Natural killer cell (primary cell): ENCODE data around the gene TRIP10. TPM values are rescaled to one million over a fixed set of nuclear protein-coding genes. Genes with fewer than 3 reads are reported as not detected.
"Not testable (repeated sequence)": the region's sequence is repeated elsewhere in the genome, so short reads cannot be mapped to it uniquely, and the experiment has no call there.

Source experiments
- ATAC-seq, 3 donors: fragments of 150-1000 bp in 2 of 3; fragments of 200-7000 bp in 1 of 3; cut with Tn5 transposase; 1 replicate in 1 of 3; 2 replicates in 2 of 3; pipeline ENCODE4 v1.10.0; 2021; ENCODE audit warnings: mild to moderate bottlenecking in 2 of 3, moderate library complexity in 2 of 3
- DNase-seq, 2 donors: peaks; one replicate each; pipeline versions ENCODE4 v3.0.0 to v3.0.0-alpha.2; 2013 to 2021; ENCODE audit warnings: mixed read lengths in 1 of 2
- H3K27ac ChIP-seq: one replicate; pipeline ENCODE4 v1.5.1; 2013; ENCODE audit warnings: mild to moderate bottlenecking, low read length
- H3K27me3 ChIP-seq: one replicate; pipeline ENCODE4 v1.6.1; 2013; ENCODE audit warnings: low read length; ENCODE audit not compliant: control insufficient read depth, insufficient read depth
- H3K36me3 ChIP-seq: one replicate; pipeline ENCODE4 v1.6.1; 2013; ENCODE audit warnings: low read length; ENCODE audit not compliant: control insufficient read depth, insufficient read depth
- H3K4me1 ChIP-seq: one replicate; pipeline ENCODE4 v1.6.1; 2013; ENCODE audit warnings: low read length; ENCODE audit not compliant: control insufficient read depth, insufficient read depth
- H3K4me3 ChIP-seq: one replicate; pipeline ENCODE4 v1.5.1; 2013; ENCODE audit warnings: low read length
- H3K9me3 ChIP-seq: one replicate; pipeline ENCODE4 v1.6.1; 2013; ENCODE audit warnings: low read length; ENCODE audit not compliant: control insufficient read depth, insufficient read depth
- H3K27ac Mint-ChIP-seq, 2 donors: one replicate each; pipeline ENCODE4 v1.8.0; 2022; ENCODE audit warnings: mild to moderate bottlenecking in 2 of 2, mixed read lengths in 2 of 2, moderate library complexity in 1 of 2
- H3K27me3 Mint-ChIP-seq, 2 donors: one replicate each; pipeline ENCODE4 v1.8.0; 2022; ENCODE audit warnings: low read depth in 2 of 2, mixed read lengths in 2 of 2
- H3K36me3 Mint-ChIP-seq: one replicate; pipeline ENCODE4 v1.8.0; 2022; ENCODE audit warnings: mixed read lengths
- H3K4me1 Mint-ChIP-seq, 2 donors: one replicate each; pipeline ENCODE4 v1.8.0; 2022; ENCODE audit warnings: mixed read lengths in 2 of 2
- H3K4me3 Mint-ChIP-seq: one replicate; pipeline ENCODE4 v1.8.0; 2022; ENCODE audit warnings: mild to moderate bottlenecking, moderate library complexity, mixed read lengths
- H3K9me3 Mint-ChIP-seq, 2 donors: one replicate each; pipeline ENCODE4 v1.8.0; 2022; ENCODE audit warnings: mixed read lengths in 2 of 2
- CTCF ChIP-seq: fragments of 200-600 bp; IDR thresholded peaks from one replicate; pipeline ENCODE4 v1.8.0; 2022; ENCODE audit warnings: antibody characterized with exemption
- WGBS: methylation state at CpG from one replicate; pipeline ENCODE4 v1.1.7; 2013; ENCODE audit warnings: missing lambda C conversion rate; ENCODE audit not compliant: insufficient coverage; 5-methylcytosine and 5-hydroxymethylcytosine counted together
- intact Hi-C: fragments of 100-400 bp; cut with micrococcal nuclease; formaldehyde crosslinking; loops from one replicate; pipeline ENCODE4 v1.14.2; 2022
- total RNA-seq, 4 donors: library from RNA; stranded (reverse); fragments of 120-200 nt in 1 of 4; gene quantifications; one replicate each; pipeline versions ENCODE4 v1.2.3 to v1.2.4, GENCODE V29; 2013 to 2022

Gene TRIP10
- total RNA-seq, 3 donors from 2014 or later (not counting 1 experiment from before 2014, with no cell fraction given), result 1.0 to 5.2 (median 3.3) TPM

GRCh38 chr19:6767357-6768235 lies 28.1 kb downstream of the TRIP10 start, which contains the start of gene SH2D3A:
Gene SH2D3A (minus strand): TSS chr19:6767435. CDS start chr19:6763748, 3,687 bp downstream.
- H3K4me1 ChIP-seq, result peaks cover 43% of the 10 kb centered on the region
- Mint-ChIP-seq H3K27ac (peak within 1 kb of the TSS; percentile 85 to 96), H3K27me3 (no peaks in the 10 kb centered on the region), H3K4me3 (peak within 1 kb of the TSS; percentile 90), H3K9me3 (peaks cover 0 to 3% of the 10 kb centered on the region in 2 donors), H3K36me3 (no peaks in the 10 kb centered on the region), H3K4me1 (peaks cover 34 to 44% of the 10 kb centered on the region in 2 donors)
- H3K9me3 ChIP-seq, result no peaks in the 10 kb centered on the region
- H3K4me3 ChIP-seq, result peak within 1 kb of the TSS; percentile 65
- peak; percentile 60 to 80 (median 63) for ATAC-seq
- intact Hi-C loops, result loop anchor here (1.0 kb wide), 4 partner anchors 14 to 95 kb away; no protein-coding TSS in a partner anchor
- peak; percentile 79 to 97 for DNase-seq
- 1% methylated on average over 47 of the region's 47 CpGs for WGBS
- peak within 1 kb of the TSS; percentile 96 for H3K27ac ChIP-seq
- H3K36me3 ChIP-seq, result no peaks in the 10 kb centered on the region
- H3K27me3 ChIP-seq, result no peaks in the 10 kb centered on the region
- TF ChIP-seq CTCF, result no peak

- peaks cover 0 to 3% of the 10 kb centered on the region in 2 donors for H3K9me3 Mint-ChIP-seq
- intact Hi-C loops, result no loop called here
- peaks cover 34 to 47% of the 10 kb centered on the region in 2 donors for H3K4me1 Mint-ChIP-seq
- DNase-seq, result peak in 1 of 2 donors; percentile 68
- H3K4me3 Mint-ChIP-seq, result peak overlapping the region; percentile 90
- peaks cover 43% of the 10 kb centered on the region for H3K4me1 ChIP-seq
- no peak for TF ChIP-seq CTCF
- H3K9me3 ChIP-seq, result no peaks in the 10 kb centered on the region
- no peaks in the 10 kb centered on the region for H3K27me3 Mint-ChIP-seq
- peak overlapping the region; percentile 65 for H3K4me3 ChIP-seq
- H3K27me3 ChIP-seq, result no peaks in the 10 kb centered on the region
- H3K36me3 ChIP-seq, result no peaks in the 10 kb centered on the region
- no peaks in the 10 kb centered on the region for H3K36me3 Mint-ChIP-seq
- H3K27ac ChIP-seq, result peak overlapping the region; percentile 96
- peak overlapping the region; percentile 85 to 96 for H3K27ac Mint-ChIP-seq
- 42% methylated on average over 8 of the region's 8 CpGs for WGBS
- ATAC-seq, result no peak
Observed at GRCh38 chr19:6768236-6768785, 28.8 kb downstream of the TRIP10 start.

- H3K27ac Mint-ChIP-seq, result peak overlapping the region; percentile 85 to 96
- intact Hi-C loops, result no loop called here
- Histone ChIP-seq H3K4me3 (no peak overlapping the region), H3K36me3 (no peaks in the 10 kb centered on the region), H3K4me1 (peaks cover 51% of the 10 kb centered on the region), H3K27ac (peak overlapping the region; percentile 96), H3K27me3 (no peaks in the 10 kb centered on the region), H3K9me3 (no peaks in the 10 kb centered on the region)
- no peaks in the 10 kb centered on the region for H3K36me3 Mint-ChIP-seq
- peaks cover 0 to 3% of the 10 kb centered on the region in 2 donors for H3K9me3 Mint-ChIP-seq
- peaks cover 34 to 54% of the 10 kb centered on the region in 2 donors for H3K4me1 Mint-ChIP-seq
- WGBS, result 83% methylated on average over 10 of the region's 11 CpGs
- ATAC-seq (no peak), DNase-seq (peak in 1 of 2 donors; percentile 55)
- H3K4me3 Mint-ChIP-seq, result peak overlapping the region; percentile 49
- H3K27me3 Mint-ChIP-seq, result no peaks in the 10 kb centered on the region
- no peak for TF ChIP-seq CTCF
Observed at GRCh38 chr19:6769006-6769619, 29.6 kb downstream of the TRIP10 start.

- DNase-seq, H3K27me3 ChIP-seq, H3K36me3 Mint-ChIP-seq, ATAC-seq, H3K36me3 ChIP-seq, H3K27me3 Mint-ChIP-seq, H3K4me3 ChIP-seq, H3K9me3 ChIP-seq, H3K9me3 Mint-ChIP-seq: not testable (repeated sequence)
- 90% methylated on average over 7 of the region's 7 CpGs for WGBS
- H3K4me1 Mint-ChIP-seq, result peaks cover 46 to 67% of the 10 kb centered on the region in 2 donors
- H3K27ac Mint-ChIP-seq, result peak overlapping the region; percentile 85 to 97
- H3K4me3 Mint-ChIP-seq, result peak overlapping the region; percentile 93
- Histone ChIP-seq H3K27ac (peak overlapping the region; percentile 80), H3K4me1 (peaks cover 53% of the 10 kb centered on the region)
- intact Hi-C loops, result loop anchor here (1.0 kb wide), 3 partner anchors 31 to 91 kb away; partner anchors contain the start of gene GPR108
Observed at GRCh38 chr19:6771648-6772027, 32.2 kb downstream of the TRIP10 start.
